ENCODE measurements around the gene CDK11A.

GRCh38 chr1:1760345-1760650 lies 36.1 kb upstream of the CDK11A start:
- TF ChIP-seq POLR2A (IDR thresholded peaks at IDR 0.05) (no peak), POLR2AphosphoS5 (IDR thresholded peaks at IDR 0.05; ENCODE audit: insufficient read depth in 1 of 2, low read depth in 1 of 2) (no peak)

Data from vagina (tissue), 2 donors.